Uterus (tissue), 2 donors: Measurements from ENCODE around the gene TF.

Experiments used
- POLR2A ChIP-seq, 2 donors: fragments of 450-650 bp; IDR thresholded peaks; one replicate each; pipeline ENCODE4 v1.6.1; 2016; ENCODE audit warnings: antibody characterized with exemption in 2 of 2, mild to moderate bottlenecking in 1 of 2, moderate library complexity in 1 of 2
- TF ChIP-seq, protein P1 (sequence below), 4 experiments: fragments of 200-600 bp in 2 of 4; fragments of 450-650 bp in 2 of 4; sonication (generic) in 2 of 4; IDR thresholded peaks; one replicate each; pipeline ENCODE4 v1.5.1; 2016 to 2019; ENCODE audit warnings: antibody characterized with exemption in 4 of 4, mild to moderate bottlenecking in 2 of 4, moderate library complexity in 1 of 4

DNA sequence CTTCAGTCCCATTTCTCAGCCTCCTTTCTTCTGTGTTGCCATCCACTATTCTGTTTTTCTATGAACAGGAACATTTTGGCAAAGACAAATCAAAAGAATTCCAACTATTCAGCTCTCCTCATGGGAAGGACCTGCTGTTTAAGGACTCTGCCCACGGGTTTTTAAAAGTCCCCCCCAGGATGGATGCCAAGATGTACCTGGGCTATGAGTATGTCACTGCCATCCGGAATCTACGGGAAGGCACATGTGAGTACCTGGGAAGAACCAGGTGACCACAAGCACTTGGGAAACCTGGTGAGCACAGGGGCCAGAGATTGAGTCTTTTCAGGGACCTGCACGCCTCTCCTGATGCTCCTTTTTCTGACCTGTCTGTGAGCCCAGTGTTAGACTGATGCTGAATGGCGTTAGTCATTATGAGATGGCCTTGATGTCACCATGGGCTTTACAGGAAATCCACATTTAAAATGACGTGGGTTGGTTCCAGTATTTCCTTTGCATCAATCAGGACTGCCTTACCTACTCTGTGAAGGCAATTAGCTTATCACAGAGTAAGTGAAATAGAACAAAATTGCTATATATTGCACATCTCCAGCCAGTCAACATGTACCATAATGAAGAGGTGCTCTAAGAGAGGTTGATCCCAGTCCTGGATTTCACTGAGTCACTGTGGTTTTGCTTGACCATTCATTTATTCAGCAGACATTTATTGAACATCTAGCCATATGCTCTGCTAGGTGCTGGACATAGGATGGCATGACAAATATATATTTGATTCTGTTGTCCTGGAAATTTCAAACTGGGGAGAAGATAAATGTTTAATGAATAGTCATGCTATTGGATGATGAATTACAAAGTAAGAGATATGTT is 11.7 kb downstream of the TF start:
- TF ChIP-seq, protein P1, sequence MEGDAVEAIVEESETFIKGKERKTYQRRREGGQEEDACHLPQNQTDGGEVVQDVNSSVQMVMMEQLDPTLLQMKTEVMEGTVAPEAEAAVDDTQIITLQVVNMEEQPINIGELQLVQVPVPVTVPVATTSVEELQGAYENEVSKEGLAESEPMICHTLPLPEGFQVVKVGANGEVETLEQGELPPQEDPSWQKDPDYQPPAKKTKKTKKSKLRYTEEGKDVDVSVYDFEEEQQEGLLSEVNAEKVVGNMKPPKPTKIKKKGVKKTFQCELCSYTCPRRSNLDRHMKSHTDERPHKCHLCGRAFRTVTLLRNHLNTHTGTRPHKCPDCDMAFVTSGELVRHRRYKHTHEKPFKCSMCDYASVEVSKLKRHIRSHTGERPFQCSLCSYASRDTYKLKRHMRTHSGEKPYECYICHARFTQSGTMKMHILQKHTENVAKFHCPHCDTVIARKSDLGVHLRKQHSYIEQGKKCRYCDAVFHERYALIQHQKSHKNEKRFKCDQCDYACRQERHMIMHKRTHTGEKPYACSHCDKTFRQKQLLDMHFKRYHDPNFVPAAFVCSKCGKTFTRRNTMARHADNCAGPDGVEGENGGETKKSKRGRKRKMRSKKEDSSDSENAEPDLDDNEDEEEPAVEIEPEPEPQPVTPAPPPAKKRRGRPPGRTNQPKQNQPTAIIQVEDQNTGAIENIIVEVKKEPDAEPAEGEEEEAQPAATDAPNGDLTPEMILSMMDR (IDR thresholded peaks at IDR 0.05): no peak
- TF ChIP-seq POLR2A (IDR thresholded peaks at IDR 0.05): no peak
